Measurements from ENCODE around the gene NUP155. TPM values are rescaled to one million over a fixed set of nuclear protein-coding genes. Genes with fewer than 3 reads are reported as not detected.
"Not testable (repeated sequence)": the region's sequence is repeated elsewhere in the genome, so short reads cannot be mapped to it uniquely, and the experiment has no call there.

Gene NUP155
- total RNA-seq, 1 experiment from 2014 or later, result 63.9 TPM

DNA sequence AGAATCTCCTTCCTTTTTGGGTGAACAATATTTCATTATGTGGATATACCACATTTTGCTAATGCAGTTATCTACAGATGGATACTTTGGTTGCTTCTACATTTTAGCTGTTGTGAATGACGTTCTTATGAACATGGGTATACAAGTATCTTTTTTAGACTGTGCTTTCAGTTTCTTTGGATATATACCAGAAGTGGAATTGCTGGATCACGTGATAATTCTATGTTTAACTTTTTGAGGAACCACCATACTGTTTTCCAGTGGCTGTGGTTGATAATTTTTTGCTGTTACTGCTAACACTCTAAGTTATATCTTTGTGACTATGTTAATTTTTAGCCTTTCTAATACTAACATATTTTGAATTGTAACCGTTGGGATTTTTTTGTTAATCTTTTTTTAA, 20.7 kb upstream of the NUP155 start:
- no peaks in the 10 kb centered on the region for H3K27me3 Mint-ChIP-seq (ENCODE audit: insufficient read depth, unreplicated experiment)
- no peaks in the 10 kb centered on the region for H3K4me1 Mint-ChIP-seq (ENCODE audit: low read depth, unreplicated experiment)
- ChIA-PET POLR2A (no interaction called here), CTCF (no interaction called here)
- TF ChIP-seq CTCF (IDR thresholded peaks at IDR 0.05; ENCODE audit: insufficient read depth in 1 of 2, low read depth in 1 of 2, low read length in 1 of 2, severe bottlenecking in 1 of 2, unreplicated experiment in 1 of 2), result no peak
- no peak overlapping the region for H3K27ac Mint-ChIP-seq (ENCODE audit: unreplicated experiment)
- intact Hi-C loops (cut with micrococcal nuclease; ENCODE audit: unreplicated experiment), result no loop called here
- no peak overlapping the region for H3K4me3 Mint-ChIP-seq (ENCODE audit: unreplicated experiment)
- H3K36me3 ChIP-seq (ENCODE audit: control insufficient read depth, insufficient read depth, low read length), result no peaks in the 10 kb centered on the region
- H3K9me3 Mint-ChIP-seq (ENCODE audit: unreplicated experiment), result no peaks in the 10 kb centered on the region
- no peaks in the 10 kb centered on the region for H3K9me3 ChIP-seq
- DNase-seq, result no peak
- H3K36me3 Mint-ChIP-seq (ENCODE audit: insufficient read depth, unreplicated experiment), result peaks cover 47% of the 10 kb centered on the region
- no peaks in the 10 kb centered on the region for H3K4me1 ChIP-seq
- no peak overlapping the region for H3K4me3 ChIP-seq (ENCODE audit: low read depth, low read length)
- no peaks in the 10 kb centered on the region for H3K27me3 ChIP-seq (replicated peaks; ENCODE audit: control insufficient read depth, insufficient read depth, low read length)
- BruUV-seq (replicated peaks), result no TSS peak

- Mint-ChIP-seq H3K4me3 (ENCODE audit: unreplicated experiment) (peak within 1 kb of the TSS; percentile 94), H3K36me3 (ENCODE audit: insufficient read depth, unreplicated experiment) (peaks cover 32% of the 10 kb centered on the region), H3K27ac (ENCODE audit: unreplicated experiment) (peak within 1 kb of the TSS; percentile 19)
- not testable (repeated sequence) for H3K27me3 Mint-ChIP-seq (ENCODE audit: insufficient read depth, unreplicated experiment); H3K4me1 Mint-ChIP-seq (ENCODE audit: low read depth, unreplicated experiment); H3K36me3 ChIP-seq (ENCODE audit: control insufficient read depth, insufficient read depth, low read length); H3K4me1 ChIP-seq; H3K27me3 ChIP-seq (replicated peaks; ENCODE audit: control insufficient read depth, insufficient read depth, low read length); BruUV-seq (replicated peaks); H3K9me3 ChIP-seq; H3K9me3 Mint-ChIP-seq (ENCODE audit: unreplicated experiment)
- intact Hi-C loops (cut with micrococcal nuclease; ENCODE audit: unreplicated experiment), result loop anchor here (1.0 kb wide), 1 partner anchor 8 kb away; the partner anchor contains the start of gene NUP155
- ChIA-PET CTCF (interaction anchor here (0.5 to 1.0 kb wide), 5 partner anchors 8 to 1086 kb away, joined by 3 to 10 read pairs (median 4); partner anchors contain the start of gene NUP155), POLR2A (interaction anchor here (1.4 kb wide), 1 partner anchor 8 kb away, joined by 14 read pairs; the partner anchor contains the start of gene NUP155)
- H3K4me3 ChIP-seq (ENCODE audit: low read depth, low read length), result peak within 1 kb of the TSS; percentile 91
- peak; percentile 40 to 86 for TF ChIP-seq CTCF (IDR thresholded peaks at IDR 0.05; ENCODE audit: insufficient read depth in 1 of 2, low read depth in 1 of 2, low read length in 1 of 2, severe bottlenecking in 1 of 2, unreplicated experiment in 1 of 2)
- DNase-seq, result peak; percentile 89 to 90
Observed at GRCh38 chr5:37379100-37379628, 8.3 kb upstream of the NUP155 start, which contains the start of gene WDR70. WDR70 (plus strand) TSS chr5:37379318; CDS start chr5:37379368, 50 bp downstream.

GRCh38 chr5:37378066-37378465, 7.2 kb upstream of the NUP155 start:
- POLR2A ChIA-PET; intact Hi-C loops (cut with micrococcal nuclease; ENCODE audit: unreplicated experiment); H3K27me3 ChIP-seq (replicated peaks; ENCODE audit: control insufficient read depth, insufficient read depth, low read length); H3K4me1 Mint-ChIP-seq (ENCODE audit: low read depth, unreplicated experiment); H3K9me3 ChIP-seq; DNase-seq; H3K4me1 ChIP-seq; CTCF ChIA-PET; H3K27me3 Mint-ChIP-seq (ENCODE audit: insufficient read depth, unreplicated experiment); H3K9me3 Mint-ChIP-seq (ENCODE audit: unreplicated experiment); H3K27ac Mint-ChIP-seq (ENCODE audit: unreplicated experiment); H3K36me3 ChIP-seq (ENCODE audit: control insufficient read depth, insufficient read depth, low read length); H3K4me3 ChIP-seq (ENCODE audit: low read depth, low read length): not testable (repeated sequence)
- H3K4me3 Mint-ChIP-seq (ENCODE audit: unreplicated experiment), result peak overlapping the region; percentile 94
- BruUV-seq (replicated peaks), result TSS peak; percentile 21
- H3K36me3 Mint-ChIP-seq (ENCODE audit: insufficient read depth, unreplicated experiment), result peaks cover 23% of the 10 kb centered on the region
